GM06990 (cell line): ENCODE results near the gene DNAJC11.

Experiments
- DNase-seq: peaks from one replicate; pipeline ENCODE4 v3.0.0-alpha.2; 2011; ENCODE audit not compliant: insufficient read length; ENCODE audit errors: extremely low read depth
- H3K27me3 ChIP-seq: replicated peaks from 2 replicates; pipeline ENCODE4 v1.6.0; 2011; ENCODE audit warnings: low read length; ENCODE audit not compliant: control insufficient read depth, insufficient read depth
- H3K36me3 ChIP-seq: 2 replicates; pipeline ENCODE4 v1.5.1; 2011; ENCODE audit warnings: low read length; ENCODE audit not compliant: control insufficient read depth, insufficient read depth
- H3K4me3 ChIP-seq: replicated peaks from 2 replicates; pipeline ENCODE4 v1.5.1; 2011; ENCODE audit warnings: low read depth, mild to moderate bottlenecking, control low read depth, low read length
- CTCF ChIP-seq: IDR thresholded peaks from 2 replicates; pipeline ENCODE4 v1.5.1; 2011; ENCODE audit warnings: low read length, control low read depth, mild to moderate bottlenecking, inconsistent platforms; ENCODE audit not compliant: insufficient read depth, poor library complexity, severe bottlenecking

Gene DNAJC11

GRCh38 chr1:6599141-6599975 lies 102.3 kb downstream of the DNAJC11 start:
- TF ChIP-seq CTCF: no peak
- H3K27me3 ChIP-seq: no peaks in the 10 kb centered on the region
- no peak for DNase-seq
- H3K36me3 ChIP-seq: peaks cover 19% of the 10 kb centered on the region
- peak overlapping the region; percentile 50 for H3K4me3 ChIP-seq

- no peak for TF ChIP-seq CTCF
- Histone ChIP-seq H3K36me3 (peaks cover 27% of the 10 kb centered on the region), H3K4me3 (no peak overlapping the region), H3K27me3 (no peaks in the 10 kb centered on the region)
- no peak for DNase-seq
Observed at GRCh38 chr1:6597777-6598131, 103.9 kb downstream of the DNAJC11 start.

- Histone ChIP-seq H3K27me3 (no peaks in the 10 kb centered on the region), H3K4me3 (no peak overlapping the region), H3K36me3 (peaks cover 30% of the 10 kb centered on the region)
- no peak for DNase-seq
- no peak for TF ChIP-seq CTCF
Observed at GRCh38 chr1:6596886-6597776, 104.5 kb downstream of the DNAJC11 start.

GRCh38 chr1:6596351-6596750 lies 105.3 kb downstream of the DNAJC11 start:
- TF ChIP-seq CTCF: no peak
- H3K36me3 ChIP-seq: peaks cover 30% of the 10 kb centered on the region
- no peak overlapping the region for H3K4me3 ChIP-seq
- DNase-seq: no peak
- no peaks in the 10 kb centered on the region for H3K27me3 ChIP-seq

GRCh38 chr1:6594977-6595740 lies 106.5 kb downstream of the DNAJC11 start:
- no peak for DNase-seq
- Histone ChIP-seq H3K27me3 (no peaks in the 10 kb centered on the region), H3K4me3 (no peak overlapping the region), H3K36me3 (peaks cover 31% of the 10 kb centered on the region)
- TF ChIP-seq CTCF: no peak
